Activated T-helper 2 cell treated with anti-CD3 and anti-CD28 coated beads, Interferon-gamma antibody, Interleukin-2, Interleukin-4, amounts not matched to agents 10 μg/mL and 5 μg/mL and 100 μg/mL, durations not matched to agents 14 hours and 24 hours and 36 hours (primary cell): ENCODE measurements around the gene C19orf85. TPM values are rescaled to one million over a fixed set of nuclear protein-coding genes. Genes with fewer than 3 reads are reported as not detected.
"Not testable (repeated sequence)": the region's sequence is repeated elsewhere in the genome, so short reads cannot be mapped to it uniquely, and the experiment has no call there.

Source experiments
- DNase-seq: peaks from one replicate; pipeline ENCODE4 v3.0.0; 2021; ENCODE audit warnings: low spot score
- H3K27ac Mint-ChIP-seq: one replicate; pipeline ENCODE4 v1.8.0; 2021; ENCODE audit warnings: mixed read lengths
- H3K27me3 Mint-ChIP-seq: one replicate; pipeline ENCODE4 v1.8.0; 2021; ENCODE audit warnings: low read depth, mixed read lengths
- H3K36me3 Mint-ChIP-seq: one replicate; pipeline ENCODE4 v1.8.0; 2021; ENCODE audit warnings: low read depth, mixed read lengths
- H3K4me1 Mint-ChIP-seq: one replicate; pipeline ENCODE4 v1.8.0; 2021; ENCODE audit warnings: low read depth, mixed read lengths
- H3K4me3 Mint-ChIP-seq: one replicate; pipeline ENCODE4 v1.8.0; 2021; ENCODE audit warnings: low read depth, mild to moderate bottlenecking, moderate library complexity, mixed read lengths
- H3K9me3 Mint-ChIP-seq: one replicate; pipeline ENCODE4 v1.8.0; 2021; ENCODE audit warnings: mixed read lengths
- intact Hi-C: fragments of 100-400 bp; cut with micrococcal nuclease; formaldehyde crosslinking; loops from one replicate; pipeline ENCODE4 v1.15.1; 2023
- total RNA-seq: library from RNA; stranded (reverse); gene quantifications from 2 replicates; pipeline ENCODE4 v1.2.3, GENCODE V29; 2022

C19orf85 gene
- total RNA-seq, result not detected in 2 replicates

DNA sequence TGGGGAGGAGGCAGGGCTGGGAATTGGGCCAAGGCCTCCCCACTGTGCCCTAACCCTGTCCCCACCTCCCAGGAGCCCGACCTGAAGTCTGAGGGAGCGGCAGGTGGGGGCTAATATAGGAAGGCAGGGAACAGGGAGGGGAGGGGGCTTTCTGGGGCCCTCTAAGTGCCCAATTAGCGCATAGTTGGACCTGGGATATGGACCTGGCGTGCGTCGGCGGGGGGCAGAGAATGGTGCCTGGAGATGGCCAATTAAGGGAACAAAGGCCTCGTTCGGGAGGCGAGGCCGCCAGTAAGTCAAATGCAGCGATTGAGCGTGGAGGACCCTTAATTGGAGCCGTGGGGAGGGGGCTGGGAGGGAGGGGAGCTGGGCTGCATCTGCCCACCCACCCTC is at the start of gene C19orf85:
C19orf85 (minus strand) TSS at position 90 of the 393 bp plus-strand sequence. CDS start 197 bp downstream, outside the sequence.
- Mint-ChIP-seq H3K36me3 (no peaks in the 10 kb centered on the region), H3K4me3 (no peak within 1 kb of the TSS), H3K27ac (no peak within 1 kb of the TSS), H3K27me3 (no peaks in the 10 kb centered on the region), H3K4me1 (peaks cover 19% of the 10 kb centered on the region), H3K9me3 (no peaks in the 10 kb centered on the region)
- intact Hi-C loops, result loop anchor here (5.0 kb wide), 1 partner anchor 168 kb away; no protein-coding TSS in a partner anchor
- DNase-seq, result no peak

DNA sequence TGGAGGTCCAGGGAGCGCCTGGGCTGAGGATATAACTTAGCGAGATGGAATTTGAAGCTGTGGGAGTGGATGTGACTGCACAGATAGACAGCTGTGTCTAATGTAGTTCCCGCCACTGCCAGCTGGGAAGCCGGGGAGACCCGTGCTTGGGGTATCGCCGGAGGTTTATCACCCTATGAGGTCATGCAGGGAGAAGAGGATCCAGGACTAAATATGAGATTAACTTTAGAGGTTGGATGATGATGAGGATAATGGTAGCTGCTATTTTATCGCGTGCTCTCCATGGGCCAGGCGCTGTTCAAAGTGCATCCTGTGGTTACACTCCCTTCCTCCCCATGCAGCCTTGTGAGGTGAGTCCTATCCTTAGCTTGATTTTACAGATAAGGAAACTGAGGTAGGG is 43.6 kb upstream of the C19orf85 start:
- Mint-ChIP-seq H3K27me3 (peaks cover 9% of the 10 kb centered on the region), H3K9me3 (peaks cover 6% of the 10 kb centered on the region), H3K4me3 (no peak overlapping the region), H3K27ac (no peak overlapping the region), H3K36me3 (peaks cover 5% of the 10 kb centered on the region), H3K4me1 (peaks cover 6% of the 10 kb centered on the region)
- intact Hi-C loops, result no loop called here
- DNase-seq, result no peak

DNA sequence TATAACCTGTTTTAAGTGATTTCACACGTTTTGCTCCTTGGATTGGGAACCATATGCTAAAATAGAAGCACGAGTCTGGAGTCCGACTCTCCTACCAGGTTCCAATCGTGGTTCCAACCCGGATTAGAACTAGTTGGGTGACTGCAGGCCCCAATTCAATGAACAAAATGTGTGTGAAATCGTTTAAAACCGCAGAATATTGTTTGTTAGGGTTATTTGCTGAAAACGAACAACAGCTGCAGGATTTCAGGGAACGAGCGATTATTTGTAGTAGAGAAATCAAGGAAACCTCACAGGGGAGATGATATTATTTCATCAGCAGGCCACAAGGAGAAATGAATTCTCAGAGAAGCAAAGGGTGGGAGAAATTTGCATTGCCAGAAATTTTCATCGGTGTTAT is 40.4 kb upstream of the C19orf85 start:
- Mint-ChIP-seq H3K27ac (no peak overlapping the region), H3K4me1 (peaks cover 15% of the 10 kb centered on the region), H3K4me3 (no peak overlapping the region), H3K27me3 (peaks cover 6% of the 10 kb centered on the region), H3K9me3 (peaks cover 8% of the 10 kb centered on the region), H3K36me3 (peaks cover 6% of the 10 kb centered on the region)
- intact Hi-C loops, result loop anchor here (5.0 kb wide), 1 partner anchor 363 kb away; no protein-coding TSS in a partner anchor
- no peak for DNase-seq

DNA sequence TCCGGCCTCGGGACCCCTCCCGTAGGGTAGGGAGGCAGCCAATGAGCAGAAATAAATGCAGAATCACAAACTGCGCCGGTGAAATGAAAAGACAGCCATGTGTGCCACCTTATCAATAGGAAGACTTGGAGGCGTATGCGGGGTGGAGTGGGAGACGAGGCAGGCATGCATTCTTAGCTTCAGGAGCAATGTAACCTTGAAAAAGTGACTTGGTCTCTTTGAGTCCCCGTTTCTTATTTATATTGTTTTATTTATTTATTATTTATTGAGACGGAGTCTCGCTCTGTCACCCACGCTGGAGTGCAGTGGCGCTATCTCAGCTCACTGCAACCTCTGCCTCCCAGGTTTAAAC is 39.7 kb upstream of the C19orf85 start:
- Mint-ChIP-seq H3K36me3 (peaks cover 6% of the 10 kb centered on the region), H3K27ac (no peak overlapping the region), H3K4me1 (peaks cover 15% of the 10 kb centered on the region), H3K27me3 (peaks cover 5% of the 10 kb centered on the region), H3K4me3 (peak overlapping the region; percentile 75), H3K9me3 (peaks cover 8% of the 10 kb centered on the region)
- no peak for DNase-seq
- intact Hi-C loops, result loop anchor here (5.0 kb wide), 1 partner anchor 362 kb away; no protein-coding TSS in a partner anchor

DNA sequence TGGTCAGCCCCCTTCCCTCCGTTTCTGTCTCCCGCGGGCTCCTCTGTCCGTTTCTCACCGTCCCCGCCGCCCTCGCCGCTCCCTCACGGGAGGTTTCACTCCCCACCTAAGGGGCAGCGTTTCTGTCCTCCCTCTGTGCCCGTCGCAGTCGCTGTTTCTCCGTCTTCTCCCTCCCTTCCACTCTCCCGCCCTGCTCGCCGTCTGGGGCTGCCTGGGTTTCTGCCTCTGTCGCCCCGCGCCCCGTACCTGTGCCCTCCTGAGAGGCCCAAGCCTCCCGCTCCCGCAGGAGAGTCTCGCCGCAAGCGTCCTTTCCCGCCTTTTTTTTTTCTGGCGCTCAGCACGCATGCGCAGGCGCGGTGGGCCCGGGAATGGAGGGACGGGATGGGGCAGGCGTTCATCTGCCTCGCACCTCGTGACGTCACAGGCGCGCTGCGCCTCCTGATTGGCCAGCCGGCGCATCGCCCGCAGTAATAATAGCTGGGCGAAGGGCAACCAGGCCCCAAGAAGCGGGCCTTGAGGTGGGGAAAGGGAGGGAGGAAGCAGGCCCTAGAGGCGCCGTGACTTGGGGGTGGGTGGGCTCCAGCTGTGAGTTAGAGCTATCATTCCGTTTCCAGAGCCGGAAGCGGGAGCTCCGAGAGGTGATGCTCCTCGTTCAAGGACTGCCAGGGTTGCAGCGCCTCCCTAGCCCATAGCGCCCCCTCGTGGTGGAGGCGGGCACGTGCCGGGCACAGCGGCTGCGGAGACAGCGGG is 39.1 kb upstream of the C19orf85 start:
- H3K4me1 Mint-ChIP-seq, result peaks cover 15% of the 10 kb centered on the region
- peaks cover 8% of the 10 kb centered on the region for H3K9me3 Mint-ChIP-seq
- peaks cover 3% of the 10 kb centered on the region for H3K27me3 Mint-ChIP-seq
- peak overlapping the region; percentile 75 for H3K4me3 Mint-ChIP-seq
- H3K36me3 Mint-ChIP-seq, result peaks cover 6% of the 10 kb centered on the region
- DNase-seq, result peak; percentile 90
- peak overlapping the region; percentile 75 for H3K27ac Mint-ChIP-seq
- intact Hi-C loops, result loop anchor here (1.0 to 5.0 kb wide), 2 partner anchors 36 to 361 kb away; no protein-coding TSS in a partner anchor

DNA sequence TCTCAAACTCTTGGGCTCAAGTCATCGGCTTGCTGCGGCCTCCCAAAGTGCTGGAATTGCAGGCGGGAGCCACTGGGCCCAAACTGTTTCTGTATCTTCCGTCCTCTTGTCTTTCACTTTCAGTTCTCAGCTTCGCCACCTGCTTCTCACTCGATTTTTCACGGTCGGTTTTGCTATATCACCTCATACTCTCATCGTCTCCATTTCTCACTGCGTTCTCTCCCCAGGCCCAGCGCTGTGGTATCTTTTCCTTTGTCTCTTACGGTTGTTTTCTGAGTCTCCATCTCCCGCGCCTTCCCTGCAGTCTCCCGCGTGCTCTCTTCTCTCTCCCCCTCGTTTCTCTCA is 38.6 kb upstream of the C19orf85 start:
- Mint-ChIP-seq H3K4me3 (peak overlapping the region; percentile 75), H3K27ac (peak overlapping the region; percentile 48), H3K4me1 (peaks cover 15% of the 10 kb centered on the region), H3K36me3 (peaks cover 6% of the 10 kb centered on the region), H3K27me3 (peaks cover 3% of the 10 kb centered on the region), H3K9me3 (peaks cover 8% of the 10 kb centered on the region)
- DNase-seq, result no peak
- intact Hi-C loops, result loop anchor here (1.0 to 5.0 kb wide), 2 partner anchors 36 to 361 kb away; no protein-coding TSS in a partner anchor

DNA sequence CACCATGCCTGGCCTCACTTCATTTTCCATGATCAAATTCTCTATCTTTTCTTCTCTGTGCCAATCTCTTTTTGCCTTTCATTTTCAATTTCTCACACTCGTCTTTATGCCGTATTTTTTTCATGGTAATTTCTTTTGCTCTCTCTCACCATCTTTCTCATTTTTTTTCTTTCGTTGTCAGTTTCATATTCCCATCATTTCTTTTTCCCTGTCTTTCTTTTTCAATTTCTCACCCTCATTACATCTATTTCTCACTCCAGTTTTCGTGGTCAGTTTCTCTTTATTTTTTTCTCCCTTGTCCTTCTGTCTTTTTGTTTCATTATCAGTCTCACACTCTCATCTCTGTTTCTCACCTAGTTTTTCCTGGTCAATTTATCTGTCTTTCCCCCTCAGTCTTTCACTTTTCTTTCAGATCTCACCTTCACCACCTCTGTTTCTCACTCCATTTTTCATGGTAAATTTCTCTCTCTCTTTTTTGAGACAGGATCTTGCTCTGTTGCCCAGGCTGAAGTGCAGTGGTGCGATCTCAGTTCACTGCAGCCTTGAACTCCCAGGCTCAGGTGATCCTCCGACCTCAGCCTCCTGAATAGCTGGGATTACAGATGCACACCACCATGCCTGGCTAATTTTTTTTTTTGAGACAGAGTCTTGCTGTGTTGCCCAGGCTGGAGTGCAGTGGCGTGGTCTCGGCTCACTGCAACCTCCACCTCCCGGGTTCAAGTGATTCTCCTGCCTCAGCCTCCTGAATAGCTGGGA is 37.8 kb upstream of the C19orf85 start:
- peaks cover 6% of the 10 kb centered on the region for H3K36me3 Mint-ChIP-seq
- intact Hi-C loops, result loop anchor here (5.0 kb wide), 1 partner anchor 360 kb away; no protein-coding TSS in a partner anchor
- H3K4me1 Mint-ChIP-seq, result peaks cover 15% of the 10 kb centered on the region
- peaks cover 8% of the 10 kb centered on the region for H3K9me3 Mint-ChIP-seq
- DNase-seq, result no peak
- H3K4me3 Mint-ChIP-seq, result peak overlapping the region; percentile 2
- peak overlapping the region; percentile 13 for H3K27ac Mint-ChIP-seq
- peaks cover 3% of the 10 kb centered on the region for H3K27me3 Mint-ChIP-seq

DNA sequence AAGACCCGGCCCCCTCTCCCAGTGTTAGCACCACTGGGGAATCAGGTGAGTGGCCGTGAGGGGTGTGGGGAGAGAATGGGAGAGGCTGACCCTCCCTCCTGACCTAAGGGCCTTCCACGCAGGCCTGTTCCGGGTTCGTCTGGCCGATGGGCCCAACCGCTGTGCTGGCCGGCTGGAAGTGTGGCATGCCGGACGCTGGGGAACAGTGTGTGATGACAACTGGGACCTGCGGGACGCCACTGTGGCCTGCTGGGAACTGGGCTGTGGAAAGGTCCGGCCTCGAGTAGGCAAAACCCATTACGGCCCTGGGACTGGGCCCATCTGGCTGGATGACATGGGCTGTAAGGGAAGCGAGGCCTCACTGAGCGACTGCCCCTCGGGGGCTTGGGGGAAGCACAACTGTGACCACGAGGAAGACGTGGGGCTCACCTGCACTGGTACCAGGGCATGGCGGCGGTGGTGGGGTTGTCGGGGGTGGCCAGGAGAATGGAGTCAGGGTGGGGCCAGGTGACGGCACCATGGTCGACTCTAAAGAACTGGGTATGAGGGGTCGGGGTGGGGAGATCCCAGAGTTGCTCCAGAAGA is 35.9 kb upstream of the C19orf85 start:
- no peak overlapping the region for H3K27ac Mint-ChIP-seq
- intact Hi-C loops, result loop anchor here (5.0 kb wide), 1 partner anchor 358 kb away; no protein-coding TSS in a partner anchor
- H3K9me3 Mint-ChIP-seq, result peaks cover 8% of the 10 kb centered on the region
- no peak overlapping the region for H3K4me3 Mint-ChIP-seq
- H3K4me1 Mint-ChIP-seq, result peaks cover 15% of the 10 kb centered on the region
- H3K36me3 Mint-ChIP-seq, result peaks cover 6% of the 10 kb centered on the region
- peaks cover 1% of the 10 kb centered on the region for H3K27me3 Mint-ChIP-seq
- DNase-seq, result no peak

DNA sequence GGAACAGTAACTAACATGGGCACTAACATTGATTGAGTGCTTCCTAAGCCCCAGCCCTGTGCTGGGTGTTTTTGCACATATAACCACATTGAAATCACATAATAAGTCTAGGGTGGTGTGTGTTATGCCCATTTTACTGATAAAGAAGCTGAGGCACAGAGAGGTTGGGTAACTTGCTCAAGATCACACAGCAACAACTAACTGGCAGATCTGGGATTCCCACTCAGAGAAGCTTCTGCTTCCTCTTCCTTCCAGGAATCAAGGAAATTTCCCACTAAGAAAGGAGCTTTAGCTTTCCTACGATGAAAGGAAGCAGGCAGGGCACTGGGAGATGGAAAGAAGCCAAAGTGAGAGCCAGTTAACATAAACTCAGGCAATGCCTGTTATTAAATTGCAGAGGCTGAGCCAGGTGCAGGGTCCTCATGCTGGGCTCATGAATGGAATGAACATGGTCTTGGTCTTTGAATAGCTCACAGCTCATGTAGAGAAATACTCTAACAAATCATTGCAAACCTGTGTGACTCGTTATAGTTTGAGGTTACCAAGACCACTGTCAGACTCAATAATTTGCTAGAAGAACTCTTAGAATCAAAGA is 33.8 kb upstream of the C19orf85 start:
- H3K27ac Mint-ChIP-seq, result no peak overlapping the region
- H3K9me3 Mint-ChIP-seq, result peaks cover 4% of the 10 kb centered on the region
- intact Hi-C loops, result no loop called here
- H3K36me3 Mint-ChIP-seq, result peaks cover 4% of the 10 kb centered on the region
- no peaks in the 10 kb centered on the region for H3K27me3 Mint-ChIP-seq
- DNase-seq, result no peak
- peaks cover 11% of the 10 kb centered on the region for H3K4me1 Mint-ChIP-seq
- H3K4me3 Mint-ChIP-seq, result no peak overlapping the region

DNA sequence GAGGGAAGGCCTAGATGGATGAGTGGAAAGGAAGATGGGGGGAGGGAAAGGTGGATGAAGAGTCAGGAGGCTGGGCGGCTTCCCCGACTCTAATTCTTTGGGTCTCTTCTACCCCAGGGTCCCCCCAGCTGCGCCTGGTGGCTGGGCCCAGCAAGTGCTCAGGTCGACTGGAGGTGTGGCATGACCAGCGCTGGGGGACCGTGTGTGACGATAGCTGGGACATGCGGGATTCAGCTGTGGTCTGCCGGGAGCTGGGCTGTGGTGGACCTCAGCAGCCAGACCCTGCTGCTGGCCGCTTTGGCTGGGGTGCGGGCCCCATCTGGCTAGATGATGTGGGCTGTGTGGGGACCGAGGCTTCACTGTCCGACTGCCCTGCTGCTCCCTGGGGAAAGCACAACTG is 33.2 kb upstream of the C19orf85 start:
- H3K9me3 Mint-ChIP-seq, result no peaks in the 10 kb centered on the region
- H3K27me3 Mint-ChIP-seq, result no peaks in the 10 kb centered on the region
- H3K27ac Mint-ChIP-seq, result no peak overlapping the region
- no peak for DNase-seq
- H3K4me3 Mint-ChIP-seq, result no peak overlapping the region
- no peaks in the 10 kb centered on the region for H3K36me3 Mint-ChIP-seq
- intact Hi-C loops, result no loop called here
- H3K4me1 Mint-ChIP-seq, result peaks cover 9% of the 10 kb centered on the region

DNA sequence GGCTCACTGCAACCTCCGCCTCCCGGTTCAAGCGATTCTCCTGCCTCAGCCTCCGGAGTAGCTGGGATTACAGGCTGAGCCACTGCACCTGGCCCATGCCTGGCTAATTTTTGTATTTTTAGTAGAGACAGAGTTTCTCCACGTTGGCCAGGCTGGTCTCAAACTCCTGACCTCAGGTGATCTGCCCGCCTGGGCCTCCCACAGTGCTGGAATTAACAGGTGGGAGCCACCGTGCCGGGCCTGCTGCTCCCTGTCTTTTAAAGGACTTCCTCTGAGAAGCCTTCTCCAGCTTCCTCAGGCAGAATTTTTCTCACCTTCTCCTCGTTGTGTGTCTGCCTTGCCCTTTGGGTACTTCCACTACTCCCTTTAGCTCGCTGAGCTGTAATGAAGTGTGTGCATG is 32.3 kb upstream of the C19orf85 start:
- H3K27me3 Mint-ChIP-seq, H3K4me3 Mint-ChIP-seq: not testable (repeated sequence)

DNA sequence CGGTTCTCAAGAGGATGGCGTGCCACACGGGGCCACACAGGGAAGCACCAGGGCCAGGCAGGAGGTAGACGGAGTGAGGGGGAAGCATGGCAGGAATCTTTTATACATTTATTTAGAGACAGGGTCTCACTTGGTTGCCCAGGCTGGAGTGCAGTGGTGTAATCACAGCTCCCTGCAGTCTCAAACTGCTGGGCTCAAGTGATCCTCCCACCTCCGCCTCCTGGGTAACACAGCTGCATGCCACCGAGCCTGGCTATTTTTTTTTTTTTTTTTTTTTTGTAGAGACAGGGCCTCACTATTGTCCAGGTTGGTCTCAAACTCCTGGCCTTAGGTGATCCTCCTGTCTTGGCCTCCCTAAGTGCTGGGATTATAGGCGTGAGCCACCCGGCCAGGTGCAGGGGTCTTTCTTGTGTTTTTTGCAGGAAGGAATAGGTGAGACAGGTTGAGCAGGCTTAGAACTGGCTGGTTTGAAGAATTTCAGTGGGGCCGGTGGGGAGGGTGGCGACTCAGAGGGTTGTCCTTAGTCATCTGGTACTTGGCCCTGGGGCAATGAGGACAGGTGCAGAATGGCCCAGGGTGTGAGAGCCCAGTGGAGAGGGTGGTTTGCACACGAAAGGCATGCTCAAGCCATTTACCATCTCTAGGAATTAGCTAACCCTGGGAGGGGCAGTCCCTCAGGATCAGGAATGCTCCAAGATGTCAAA is 31.2 kb upstream of the C19orf85 start:
- DNase-seq, result no peak
- no peaks in the 10 kb centered on the region for H3K9me3 Mint-ChIP-seq
- H3K36me3 Mint-ChIP-seq, result no peaks in the 10 kb centered on the region
- intact Hi-C loops, result no loop called here
- no peak overlapping the region for H3K27ac Mint-ChIP-seq
- no peaks in the 10 kb centered on the region for H3K4me1 Mint-ChIP-seq
- H3K27me3 Mint-ChIP-seq, result peaks cover 2% of the 10 kb centered on the region
- H3K4me3 Mint-ChIP-seq, result no peak overlapping the region

More for the DNA sequence above, 32.3 kb upstream of the C19orf85 start:
- DNase-seq, H3K36me3 Mint-ChIP-seq, intact Hi-C loops, H3K9me3 Mint-ChIP-seq, H3K4me1 Mint-ChIP-seq, H3K27ac Mint-ChIP-seq: not testable (repeated sequence)
